AG09319 (cell line): ENCODE measurements around the gene RFX2.
"Not testable (repeated sequence)": the region's sequence is repeated elsewhere in the genome, so short reads cannot be mapped to it uniquely, and the experiment has no call there.

Source experiments
- DNase-seq: peaks from one replicate; pipeline ENCODE4 v3.0.0-alpha.2; 2010; ENCODE audit warnings: low read depth; ENCODE audit errors: extremely low read depth
- CTCF ChIP-seq: IDR thresholded peaks from 2 replicates; pipeline ENCODE4 v1.5.1; 2011; ENCODE audit warnings: low read depth, mild to moderate bottlenecking, inconsistent platforms, low read length, moderate library complexity

RFX2 gene

DNA sequence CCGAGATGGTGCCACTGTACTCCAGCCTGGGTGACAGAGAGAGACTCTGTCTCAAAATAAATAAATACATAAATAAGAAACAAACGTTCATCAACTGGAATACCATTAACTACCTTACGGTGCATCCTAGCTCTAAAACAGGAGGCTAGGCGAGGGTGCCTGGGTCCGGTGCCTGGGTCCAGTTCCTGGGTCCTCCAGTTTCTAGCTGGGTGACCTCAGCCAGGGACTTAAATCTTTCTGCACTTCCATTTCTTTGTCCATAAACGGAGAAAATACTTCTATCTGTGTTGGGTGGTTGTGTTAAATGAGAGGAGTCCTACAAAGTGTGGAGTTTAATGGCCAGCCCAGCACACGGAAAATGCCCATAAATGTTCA is 34.0 kb downstream of the RFX2 start:
- no peak for TF ChIP-seq CTCF
- no peak for DNase-seq

- TF ChIP-seq CTCF, result no peak; the same call in 1 of the 2 replicates
- no peak for DNase-seq
These were observed 35.4 kb downstream of the RFX2 start for GRCh38 chr19:6074709-6075403.

- no peak for DNase-seq
These were observed 36.2 kb downstream of the RFX2 start for GRCh38 chr19:6073858-6074708.

DNA sequence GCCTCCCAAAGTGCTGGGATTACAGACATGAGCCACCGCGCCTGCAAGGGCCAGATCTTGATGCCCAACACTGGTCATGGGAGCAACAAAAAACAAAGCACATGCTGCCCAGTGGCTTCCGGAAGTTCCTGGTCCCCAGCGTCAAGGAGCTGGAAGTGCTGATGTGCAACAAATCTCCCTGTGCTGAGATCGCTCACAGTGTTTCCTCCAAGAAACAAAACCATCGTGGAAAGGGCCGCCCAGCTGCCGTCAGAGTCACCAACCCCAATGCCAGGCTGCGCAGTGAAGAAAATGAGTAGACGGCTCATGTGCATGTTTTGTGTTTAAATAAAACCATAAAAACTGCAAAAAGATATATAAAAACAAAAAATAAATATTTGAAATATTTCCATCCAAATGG is 37.1 kb downstream of the RFX2 start:
- not testable (repeated sequence) for DNase-seq

More at GRCh38 chr19:6073858-6074708, 36.2 kb downstream of the RFX2 start:
- no peak for TF ChIP-seq CTCF

DNA sequence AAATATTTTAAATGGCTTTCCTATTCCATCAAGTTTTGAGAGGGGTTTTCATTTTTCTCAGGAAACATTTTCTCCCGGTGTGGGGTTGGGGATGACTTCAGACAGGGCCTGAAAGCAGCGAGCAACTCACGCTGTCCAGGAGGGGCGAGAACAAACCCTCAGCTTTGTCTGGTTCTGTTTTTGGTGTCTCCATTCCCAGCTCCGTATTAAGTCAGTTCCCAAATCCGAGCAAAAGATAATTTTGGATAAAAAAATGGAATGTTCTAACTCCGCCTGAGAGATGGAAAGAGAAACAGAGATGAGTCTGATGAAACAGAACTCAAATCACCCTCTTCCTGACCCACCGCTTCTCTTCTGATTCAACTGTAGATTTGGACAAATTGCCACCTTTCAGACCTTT is 38.4 kb downstream of the RFX2 start:
- TF ChIP-seq CTCF, result no peak
- DNase-seq, result no peak

DNA sequence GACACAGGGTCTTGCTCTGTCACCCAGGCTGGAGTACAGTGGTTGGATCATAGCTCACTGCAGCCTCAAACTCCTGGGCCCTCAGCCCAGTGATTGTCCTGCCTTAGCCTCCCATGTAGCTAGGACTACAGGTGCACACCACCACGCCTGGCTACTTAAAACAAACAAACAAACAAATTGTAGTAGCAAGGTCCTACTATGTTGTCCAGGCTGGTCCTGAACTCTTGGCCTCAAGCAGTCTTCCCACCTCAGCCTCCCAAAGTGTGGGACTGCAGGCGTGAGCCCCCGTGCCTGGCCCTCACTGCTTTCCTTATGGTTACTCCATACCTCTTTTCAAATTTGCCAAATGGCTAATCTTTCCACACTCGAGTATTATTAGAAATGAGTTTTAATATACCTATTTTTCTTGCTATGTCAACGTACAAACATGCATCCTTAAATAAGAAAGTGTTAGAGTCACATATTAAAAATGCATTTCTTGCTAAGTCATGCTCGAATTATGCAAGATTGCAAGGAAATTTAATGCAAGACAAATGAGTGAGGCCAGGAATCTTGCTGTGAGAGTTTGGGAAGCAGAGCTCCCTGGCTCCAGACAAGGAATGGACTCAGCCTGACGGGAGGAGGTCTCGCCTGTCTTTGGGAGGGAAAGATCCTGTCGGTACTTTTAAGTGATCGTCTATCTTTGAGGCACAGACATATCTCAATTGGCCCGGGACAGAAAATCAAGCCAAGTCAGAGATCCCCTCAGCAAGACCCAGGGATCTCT is 39.4 kb downstream of the RFX2 start:
- TF ChIP-seq CTCF, result no peak
- DNase-seq, result peak; percentile 77

DNA sequence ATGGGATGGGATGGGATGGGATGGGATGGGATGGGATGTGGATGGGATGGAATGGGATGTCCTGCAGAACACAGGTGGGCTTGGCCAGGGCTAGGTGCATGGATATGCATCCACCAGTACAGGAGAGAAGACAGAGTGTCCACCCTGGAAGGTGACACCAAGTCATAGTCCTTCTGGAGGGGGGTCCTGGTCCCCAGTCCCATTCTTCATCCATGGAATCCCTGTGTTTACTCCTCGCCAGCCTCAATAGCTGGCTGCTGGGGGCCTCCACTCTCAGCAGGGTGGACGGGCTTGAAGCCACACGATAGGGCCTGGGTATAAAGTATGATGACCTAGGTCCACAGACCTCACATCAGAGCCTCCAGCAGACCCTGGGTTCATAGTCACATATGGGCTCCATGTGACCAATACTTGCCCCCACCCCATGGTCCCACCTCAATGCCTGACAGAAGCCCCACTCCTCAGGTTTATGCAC is 40.1 kb downstream of the RFX2 start:
- DNase-seq, result no peak
- TF ChIP-seq CTCF, result no peak
